ENCODE data around the gene PTPRD. TPM values are rescaled to one million over a fixed set of nuclear protein-coding genes. Genes with fewer than 3 reads are reported as not detected.

PTPRD gene
- total and polyA plus RNA-seq, 9 of the 15 experiments (the other 6 are each of a cell fraction or from before 2014, with no cell fraction given) = 0.11 TPM; not detected in 8

DNA sequence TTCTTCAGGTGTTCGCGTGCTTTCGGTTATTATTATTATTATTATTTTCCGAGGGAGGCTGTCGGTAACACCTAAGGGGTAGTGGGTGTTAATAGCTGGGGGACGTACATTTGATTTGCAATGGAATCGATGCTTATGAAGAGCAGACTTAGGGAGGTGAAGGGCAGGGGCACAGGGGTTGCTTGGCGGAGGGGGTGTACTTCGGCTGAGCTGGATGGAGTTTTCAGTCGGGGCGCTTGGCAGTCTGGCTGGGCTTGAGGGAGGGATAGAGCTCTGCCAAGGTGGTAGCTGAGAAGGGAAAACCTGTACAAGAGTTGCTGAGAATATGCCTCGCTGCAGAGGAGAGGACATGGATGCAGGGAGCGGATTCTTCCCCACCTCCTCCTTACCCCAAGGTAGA, 617 bp upstream of the PTPRD start:
- Histone ChIP-seq H3K4me3 (no peak overlapping the region), H2AFZ (ENCODE audit: low read depth, low read length) (no peak overlapping the region), H3K4me1 (replicated peaks in 1 of 2; ENCODE audit: control insufficient read depth in 2 of 2, insufficient read depth in 2 of 2, low read length in 2 of 2) (peaks cover 0 to 8% of the 10 kb centered on the region in 2 experiments; a peak in 2 of 5 replicates), H3K9ac (ENCODE audit: insufficient read depth in 1 of 2, low read depth in 2 of 2, low read length in 2 of 2) (no peak overlapping the region), H3K79me2 (ENCODE audit: control insufficient read depth, insufficient read depth, low read length) (no peaks in the 10 kb centered on the region), H4K20me1 (replicated peaks; ENCODE audit: control insufficient read depth, insufficient read depth, low read length) (no peaks in the 10 kb centered on the region), H3K36me3 (ENCODE audit: control insufficient read depth, insufficient read depth, low read length) (no peaks in the 10 kb centered on the region), H3K4me2 (ENCODE audit: insufficient read depth, low read length) (no peak overlapping the region), H3K27me3 (ENCODE audit: control insufficient read depth in 2 of 2, insufficient read depth in 2 of 2, low read length in 2 of 2) (no peaks in the 10 kb centered on the region), H3K9me1 (ENCODE audit: control insufficient read depth, insufficient read depth, low read length) (no peaks in the 10 kb centered on the region), H3K9me3 (replicated peaks; ENCODE audit: control insufficient read depth, insufficient read depth, low read depth, low read length) (no peaks in the 10 kb centered on the region), H3K27ac (ENCODE audit: extremely low read depth, low read depth, low read length) (no peak overlapping the region)
- FAIRE-seq (no peak), ATAC-seq (no peak), DNase-seq (ENCODE audit: extremely low read depth in 1 of 4, low spot score in 3 of 4) (no peak)
- 11% methylated on average over 6 of the region's 13 CpGs for WGBS (ENCODE audit: insufficient coverage, low coverage, missing lambda C conversion rate)
- no TSS peak for BruUV-seq (replicated peaks)
- in situ Hi-C loops (cut with MboI) = no loop called here
- ChIA-PET CTCF (ENCODE audit: low intra/inter-chr PET ratio) (no interaction called here), POLR2A (no interaction called here)
- TF ChIP-seq U2AF1 (optimal IDR thresholded peaks at IDR 0.05; ENCODE audit: low read depth, low read length) (no peak), HLTF (IDR thresholded peaks at IDR 0.05) (no peak), ASH1L (IDR thresholded peaks at IDR 0.05; ENCODE audit: borderline replicate concordance, low read depth, partially characterized antibody) (no peak), CCAR2 (IDR thresholded peaks at IDR 0.05; ENCODE audit: low read depth, low read length) (no peak), ZC3H4 (CRISPR knock-in tag; IDR thresholded peaks at IDR 0.05; ENCODE audit: borderline replicate concordance) (no peak), DNMT1 (IDR thresholded peaks at IDR 0.05) (no peak), ZNF232 (CRISPR knock-in tag; IDR thresholded peaks at IDR 0.05) (no peak), SMARCC2 (IDR thresholded peaks at IDR 0.05; ENCODE audit: low read depth) (no peak), MEIS2 (IDR thresholded peaks at IDR 0.05; ENCODE audit: partially characterized antibody) (no peak), PYGO2 (tag; IDR thresholded peaks at IDR 0.05) (no peak), RBM39 (optimal IDR thresholded peaks at IDR 0.05; ENCODE audit: low read depth, low read length) (no peak), ZKSCAN1 (IDR thresholded peaks at IDR 0.05; ENCODE audit: low read depth, low read length) (no peak), NBN (IDR thresholded peaks at IDR 0.05; ENCODE audit: low read depth) (no peak), RBM14 (IDR thresholded peaks at IDR 0.05; ENCODE audit: borderline replicate concordance, insufficient read depth, low read depth, low read length) (no peak), EZH2 (IDR thresholded peaks at IDR 0.05; ENCODE audit: borderline replicate concordance, low read depth, low read length) (no peak)
- TF ChIP-seq, protein P1, sequence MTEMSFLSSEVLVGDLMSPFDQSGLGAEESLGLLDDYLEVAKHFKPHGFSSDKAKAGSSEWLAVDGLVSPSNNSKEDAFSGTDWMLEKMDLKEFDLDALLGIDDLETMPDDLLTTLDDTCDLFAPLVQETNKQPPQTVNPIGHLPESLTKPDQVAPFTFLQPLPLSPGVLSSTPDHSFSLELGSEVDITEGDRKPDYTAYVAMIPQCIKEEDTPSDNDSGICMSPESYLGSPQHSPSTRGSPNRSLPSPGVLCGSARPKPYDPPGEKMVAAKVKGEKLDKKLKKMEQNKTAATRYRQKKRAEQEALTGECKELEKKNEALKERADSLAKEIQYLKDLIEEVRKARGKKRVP (CRISPR knock-in tag; IDR thresholded peaks at IDR 0.05) = no peak
- TF ChIP-seq, protein P2, sequence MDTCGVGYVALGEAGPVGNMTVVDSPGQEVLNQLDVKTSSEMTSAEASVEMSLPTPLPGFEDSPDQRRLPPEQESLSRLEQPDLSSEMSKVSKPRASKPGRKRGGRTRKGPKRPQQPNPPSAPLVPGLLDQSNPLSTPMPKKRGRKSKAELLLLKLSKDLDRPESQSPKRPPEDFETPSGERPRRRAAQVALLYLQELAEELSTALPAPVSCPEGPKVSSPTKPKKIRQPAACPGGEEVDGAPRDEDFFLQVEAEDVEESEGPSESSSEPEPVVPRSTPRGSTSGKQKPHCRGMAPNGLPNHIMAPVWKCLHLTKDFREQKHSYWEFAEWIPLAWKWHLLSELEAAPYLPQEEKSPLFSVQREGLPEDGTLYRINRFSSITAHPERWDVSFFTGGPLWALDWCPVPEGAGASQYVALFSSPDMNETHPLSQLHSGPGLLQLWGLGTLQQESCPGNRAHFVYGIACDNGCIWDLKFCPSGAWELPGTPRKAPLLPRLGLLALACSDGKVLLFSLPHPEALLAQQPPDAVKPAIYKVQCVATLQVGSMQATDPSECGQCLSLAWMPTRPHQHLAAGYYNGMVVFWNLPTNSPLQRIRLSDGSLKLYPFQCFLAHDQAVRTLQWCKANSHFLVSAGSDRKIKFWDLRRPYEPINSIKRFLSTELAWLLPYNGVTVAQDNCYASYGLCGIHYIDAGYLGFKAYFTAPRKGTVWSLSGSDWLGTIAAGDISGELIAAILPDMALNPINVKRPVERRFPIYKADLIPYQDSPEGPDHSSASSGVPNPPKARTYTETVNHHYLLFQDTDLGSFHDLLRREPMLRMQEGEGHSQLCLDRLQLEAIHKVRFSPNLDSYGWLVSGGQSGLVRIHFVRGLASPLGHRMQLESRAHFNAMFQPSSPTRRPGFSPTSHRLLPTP (IDR thresholded peaks at IDR 0.05; ENCODE audit: borderline replicate concordance, extremely low read depth, insufficient read length) = no peak
- TF ChIP-seq, protein P3, sequence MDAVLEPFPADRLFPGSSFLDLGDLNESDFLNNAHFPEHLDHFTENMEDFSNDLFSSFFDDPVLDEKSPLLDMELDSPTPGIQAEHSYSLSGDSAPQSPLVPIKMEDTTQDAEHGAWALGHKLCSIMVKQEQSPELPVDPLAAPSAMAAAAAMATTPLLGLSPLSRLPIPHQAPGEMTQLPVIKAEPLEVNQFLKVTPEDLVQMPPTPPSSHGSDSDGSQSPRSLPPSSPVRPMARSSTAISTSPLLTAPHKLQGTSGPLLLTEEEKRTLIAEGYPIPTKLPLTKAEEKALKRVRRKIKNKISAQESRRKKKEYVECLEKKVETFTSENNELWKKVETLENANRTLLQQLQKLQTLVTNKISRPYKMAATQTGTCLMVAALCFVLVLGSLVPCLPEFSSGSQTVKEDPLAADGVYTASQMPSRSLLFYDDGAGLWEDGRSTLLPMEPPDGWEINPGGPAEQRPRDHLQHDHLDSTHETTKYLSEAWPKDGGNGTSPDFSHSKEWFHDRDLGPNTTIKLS (IDR thresholded peaks at IDR 0.05; ENCODE audit: borderline replicate concordance, low read depth) = no peak
- intact Hi-C loops (cut with micrococcal nuclease) = no loop called here
